Cerebellar nuclear complex (tissue), 1 donor: ENCODE results near the gene CFAP54.
"Not testable (repeated sequence)": the region's sequence is repeated elsewhere in the genome, so short reads cannot be mapped to it uniquely, and the experiment has no call there.

Source experiments
- DNase-seq, 2 experiments: peaks; one replicate each; lab custom pipeline; 2025; lab: John Stamatoyannopoulos, UW

The CFAP54 gene

GRCh38 chr12:96478011-96478410, 11.4 kb upstream of the CFAP54 start:
- DNase-seq = no peak

GRCh38 chr12:96482086-96482485, 7.3 kb upstream of the CFAP54 start:
- DNase-seq = no peak

- no peak for DNase-seq
Observed at GRCh38 chr12:96483116-96483515, 6.3 kb upstream of the CFAP54 start.

- no peak for DNase-seq
Observed at GRCh38 chr12:96486751-96487613, 2.4 kb upstream of the CFAP54 start.

GRCh38 chr12:96487634-96488033, 1.7 kb upstream of the CFAP54 start:
- DNase-seq = no peak

- no peak for DNase-seq
Observed at GRCh38 chr12:96493106-96493505, 3.7 kb downstream of the CFAP54 start.

GRCh38 chr12:96494154-96494553, 4.8 kb downstream of the CFAP54 start:
- DNase-seq = not testable (repeated sequence)

GRCh38 chr12:96495155-96495554, 5.8 kb downstream of the CFAP54 start:
- DNase-seq = no peak

- no peak for DNase-seq
Observed at GRCh38 chr12:96495841-96496545, 6.6 kb downstream of the CFAP54 start.

GRCh38 chr12:96496944-96497343, 7.6 kb downstream of the CFAP54 start:
- DNase-seq = no peak

- DNase-seq = no peak
Observed at GRCh38 chr12:96497855-96498254, 8.5 kb downstream of the CFAP54 start.

GRCh38 chr12:96500693-96501092, 11.3 kb downstream of the CFAP54 start:
- no peak for DNase-seq

- no peak for DNase-seq
Observed at GRCh38 chr12:96501133-96501761, 11.9 kb downstream of the CFAP54 start.

- no peak for DNase-seq
Observed at GRCh38 chr12:96501908-96502307, 12.5 kb downstream of the CFAP54 start.

GRCh38 chr12:96502477-96502876, 13.1 kb downstream of the CFAP54 start:
- DNase-seq = no peak

- no peak for DNase-seq
Observed at GRCh38 chr12:96502949-96503532, 13.7 kb downstream of the CFAP54 start.

- DNase-seq = no peak
Observed at GRCh38 chr12:96503976-96504375, 14.6 kb downstream of the CFAP54 start.

GRCh38 chr12:96506776-96507175, 17.4 kb downstream of the CFAP54 start:
- DNase-seq = no peak

- DNase-seq = no peak
Observed at GRCh38 chr12:96510306-96510764, 21.0 kb downstream of the CFAP54 start.

GRCh38 chr12:96513166-96513565, 23.8 kb downstream of the CFAP54 start:
- no peak for DNase-seq

GRCh38 chr12:96513681-96514080, 24.3 kb downstream of the CFAP54 start:
- DNase-seq = no peak

- no peak for DNase-seq
Observed at GRCh38 chr12:96514328-96514727, 25.0 kb downstream of the CFAP54 start.
